ENCODE data around the gene CXCL16. TPM values are rescaled to one million over a fixed set of nuclear protein-coding genes. Genes with fewer than 3 reads are reported as not detected.
A peak's percentile ranks its signal among the peaks of the same experiment; 100 is the strongest.

CXCL16 gene
- total and polyA plus RNA-seq, 12 donors, result 2.4 to 50.1 (median 36.2) TPM

DNA sequence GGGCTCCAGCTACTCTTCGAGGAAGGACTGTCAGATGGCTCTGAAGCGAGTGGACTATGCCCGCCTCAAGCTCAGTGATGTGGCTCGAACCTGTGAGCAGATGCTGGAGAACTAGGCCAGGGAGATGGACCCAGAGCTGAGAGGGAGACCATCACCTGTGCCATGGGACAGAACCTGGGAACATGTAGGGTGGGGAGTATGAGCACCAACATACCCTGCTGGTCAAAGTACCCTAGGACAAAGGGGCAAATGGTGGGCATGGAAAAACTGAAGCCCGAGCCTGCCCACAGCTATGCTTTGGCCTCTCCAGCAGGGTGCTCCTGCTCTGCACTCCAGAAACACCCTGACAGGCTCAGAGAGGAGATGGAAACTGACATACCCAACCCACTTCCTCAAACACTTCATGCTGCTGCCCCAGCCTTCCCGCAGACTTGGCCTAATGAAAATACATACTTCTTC, 6.6 kb downstream of the CXCL16 start:
- DNase-seq, result peak in 1 of 7 donors; percentile 51
- WGBS, 4 donors, result 83 to 90% (median 85%) methylated on average over 6 of the region's 6 CpGs
- intact Hi-C loops (cut with DNase I), result loop anchor here in 1 of 2 donors (10.0 kb wide), 1 partner anchor 52 kb away; the partner anchor contains the start of genes GLTPD2 and VMO1
- Histone ChIP-seq H3K9me3 (replicated peaks in 1 of 3) (no peaks in the 10 kb centered on the region), H3K4me3 (no peak overlapping the region), H3K4me1 (replicated peaks in 1 of 2) (peaks cover 0 to 14% of the 10 kb centered on the region in 2 donors), H3K27ac (peak overlapping the region in 1 of 5 donors; percentile 76), H3K36me3 (replicated peaks in 1 of 2) (no peaks in the 10 kb centered on the region), H3K27me3 (no peaks in the 10 kb centered on the region)
- TF ChIP-seq, protein P1, sequence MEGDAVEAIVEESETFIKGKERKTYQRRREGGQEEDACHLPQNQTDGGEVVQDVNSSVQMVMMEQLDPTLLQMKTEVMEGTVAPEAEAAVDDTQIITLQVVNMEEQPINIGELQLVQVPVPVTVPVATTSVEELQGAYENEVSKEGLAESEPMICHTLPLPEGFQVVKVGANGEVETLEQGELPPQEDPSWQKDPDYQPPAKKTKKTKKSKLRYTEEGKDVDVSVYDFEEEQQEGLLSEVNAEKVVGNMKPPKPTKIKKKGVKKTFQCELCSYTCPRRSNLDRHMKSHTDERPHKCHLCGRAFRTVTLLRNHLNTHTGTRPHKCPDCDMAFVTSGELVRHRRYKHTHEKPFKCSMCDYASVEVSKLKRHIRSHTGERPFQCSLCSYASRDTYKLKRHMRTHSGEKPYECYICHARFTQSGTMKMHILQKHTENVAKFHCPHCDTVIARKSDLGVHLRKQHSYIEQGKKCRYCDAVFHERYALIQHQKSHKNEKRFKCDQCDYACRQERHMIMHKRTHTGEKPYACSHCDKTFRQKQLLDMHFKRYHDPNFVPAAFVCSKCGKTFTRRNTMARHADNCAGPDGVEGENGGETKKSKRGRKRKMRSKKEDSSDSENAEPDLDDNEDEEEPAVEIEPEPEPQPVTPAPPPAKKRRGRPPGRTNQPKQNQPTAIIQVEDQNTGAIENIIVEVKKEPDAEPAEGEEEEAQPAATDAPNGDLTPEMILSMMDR (IDR thresholded peaks at IDR 0.05), result peak in 5 of 6 experiments; percentile 20 to 35 (median 31)
- no peak for TF ChIP-seq POLR2A (IDR thresholded peaks at IDR 0.05)

DNA sequence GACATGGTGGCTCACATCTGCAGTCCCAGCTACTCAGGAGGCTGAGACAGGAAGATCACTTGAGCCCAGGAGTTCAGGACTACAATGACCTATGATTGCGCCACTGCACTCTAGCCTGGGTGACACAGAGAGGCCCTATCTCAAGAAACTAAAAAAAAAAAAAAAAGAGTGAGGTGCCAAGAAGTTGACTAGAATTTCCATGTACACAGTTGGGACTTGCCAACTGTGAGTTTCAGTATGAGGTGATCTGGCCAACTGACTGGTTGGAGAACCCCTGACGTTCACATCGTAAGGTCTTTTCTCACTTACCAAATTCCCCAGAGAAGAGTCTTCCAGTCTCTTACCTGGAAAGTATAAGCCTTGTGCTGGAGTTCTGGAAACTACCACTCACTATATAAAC, 11.6 kb downstream of the CXCL16 start:
- peak in 6 of 7 donors; percentile 67 to 86 (median 75) for DNase-seq
- no peak overlapping the region for H3K4me3 ChIP-seq
- no peaks in the 10 kb centered on the region for H3K27me3 ChIP-seq
- WGBS, 4 donors, result 32 to 83% (median 39%) methylated on average over 2 to 3 of the region's 3 CpGs
- peak overlapping the region in 2 of 5 donors; percentile 5 to 72 for H3K27ac ChIP-seq
- no peak for TF ChIP-seq POLR2A (IDR thresholded peaks at IDR 0.05)
- TF ChIP-seq, protein P1 (IDR thresholded peaks at IDR 0.05), result no peak
- H3K9me3 ChIP-seq (replicated peaks in 1 of 3), result no peaks in the 10 kb centered on the region
- intact Hi-C loops (cut with DNase I), result no loop called here
- H3K36me3 ChIP-seq (replicated peaks in 1 of 2), result no peaks in the 10 kb centered on the region
- H3K4me1 ChIP-seq (replicated peaks in 1 of 2), result peaks cover 0 to 12% of the 10 kb centered on the region in 2 donors

DNA sequence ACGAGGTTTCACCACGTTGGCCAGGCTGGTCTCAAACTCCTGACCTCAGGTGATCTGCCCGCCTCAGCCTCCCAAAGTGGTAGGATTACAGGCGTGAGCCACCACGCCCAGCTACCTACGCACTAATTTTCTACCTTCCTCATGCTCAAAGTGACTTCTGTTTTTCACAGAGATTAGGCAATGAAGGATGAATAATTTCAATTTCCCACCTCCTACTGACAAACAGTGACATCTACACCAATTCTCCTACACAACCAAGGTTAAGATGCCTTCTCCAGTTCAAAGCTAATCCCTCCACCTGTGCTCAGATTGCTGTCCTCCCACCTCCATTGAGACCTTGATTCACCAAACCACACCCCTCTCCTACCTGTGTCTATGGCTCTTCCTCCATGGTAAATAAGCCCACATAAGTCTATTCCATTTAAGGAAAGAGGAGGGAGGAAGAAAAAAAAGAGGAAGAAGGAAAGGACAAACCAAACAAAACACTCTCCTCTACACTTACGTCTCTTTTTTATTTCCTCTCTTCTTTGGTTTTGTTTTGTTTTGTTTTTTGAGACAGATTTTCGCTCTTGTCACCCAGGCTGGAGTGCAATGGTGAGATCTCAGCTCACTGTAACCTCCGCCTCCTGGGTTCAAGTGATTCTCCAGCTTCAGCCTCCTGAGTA, 13.9 kb downstream of the CXCL16 start:
- no peak for TF ChIP-seq POLR2A (IDR thresholded peaks at IDR 0.05)
- TF ChIP-seq, protein P1 (IDR thresholded peaks at IDR 0.05), result no peak
- WGBS, 4 donors, result 73 to 79% (median 77%) methylated on average over 9 of the region's 9 CpGs
- intact Hi-C loops (cut with DNase I), result no loop called here
- Histone ChIP-seq H3K36me3 (replicated peaks in 1 of 2) (no peaks in the 10 kb centered on the region), H3K4me3 (no peak overlapping the region), H3K27ac (peak overlapping the region in 1 of 5 donors; percentile 52), H3K4me1 (replicated peaks in 1 of 2) (peaks cover 0 to 12% of the 10 kb centered on the region in 2 donors), H3K9me3 (replicated peaks in 1 of 3) (no peaks in the 10 kb centered on the region), H3K27me3 (no peaks in the 10 kb centered on the region)
- no peak for DNase-seq

DNA sequence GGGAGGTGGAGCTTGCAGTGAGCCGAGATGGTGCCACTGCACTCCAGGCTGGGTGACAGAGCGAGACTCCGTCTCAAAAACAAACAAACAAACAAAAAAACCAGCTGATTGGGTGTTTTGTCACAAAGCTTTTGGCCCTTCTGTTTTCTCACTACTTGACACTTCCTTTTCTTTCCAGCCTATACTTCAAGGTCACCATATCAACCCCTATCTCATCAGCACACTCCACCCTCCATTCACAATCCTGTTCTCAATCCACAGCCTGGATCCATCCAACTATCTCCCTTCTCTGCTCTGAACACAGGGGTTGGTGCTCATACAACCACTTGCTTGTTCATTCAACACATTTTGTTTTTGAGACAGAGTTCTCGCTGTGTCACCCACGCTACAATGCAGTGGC, 15.1 kb downstream of the CXCL16 start:
- Histone ChIP-seq H3K27ac (no peak overlapping the region), H3K9me3 (replicated peaks in 1 of 3) (no peaks in the 10 kb centered on the region), H3K4me3 (no peak overlapping the region), H3K36me3 (replicated peaks in 1 of 2) (peaks cover 0 to 5% of the 10 kb centered on the region in 2 donors), H3K4me1 (replicated peaks in 1 of 2) (peaks cover 0 to 12% of the 10 kb centered on the region in 2 donors), H3K27me3 (no peaks in the 10 kb centered on the region)
- intact Hi-C loops (cut with DNase I), result no loop called here
- 79 to 85% (median 82%) methylated on average over 5 of the region's 5 CpGs for WGBS, 4 donors
- TF ChIP-seq, protein P1 (IDR thresholded peaks at IDR 0.05), result no peak
- TF ChIP-seq POLR2A (IDR thresholded peaks at IDR 0.05), result no peak
- no peak for DNase-seq
